Naive thymus-derived CD4-positive, alpha-beta T cell (primary cell): ENCODE results near the gene UBE3D. TPM values are rescaled to one million over a fixed set of nuclear protein-coding genes. Genes with fewer than 3 reads are reported as not detected.

ENCODE experiments used
- ATAC-seq: fragments of 150-1000 bp; cut with Tn5 transposase; 2 replicates; pipeline ENCODE4 v1.10.0; 2021; ENCODE audit warnings: mild to moderate bottlenecking, moderate library complexity
- CTCF ChIA-PET: fragments of 350-600 bp; sonication (Branson Sonifier 250); formaldehyde crosslinking; loops from one replicate; lab custom pipeline; 2021; ENCODE audit warnings: antibody characterized with exemption; lab: Charles Lee
- POLR2A ChIA-PET: fragments of 350-600 bp; sonication (Branson Sonifier 250); formaldehyde crosslinking; loops from one replicate; lab custom pipeline; 2021; ENCODE audit warnings: antibody characterized with exemption, inconsistent platforms; lab: Charles Lee
- DNase-seq, 9 donors: peaks; one replicate each; pipeline versions ENCODE4 v3.0.0 to v3.0.0-alpha.2; 2020 to 2022; ENCODE audit warnings: mixed read lengths in 1 of 9
- H3K27ac ChIP-seq: one replicate; pipeline ENCODE4 v1.7.0; 2013; ENCODE audit warnings: mild to moderate bottlenecking, low read depth, low read length, moderate library complexity
- H3K27me3 ChIP-seq, 2 donors: one replicate each; pipeline ENCODE4 v1.7.0; 2013; ENCODE audit warnings: low read length in 2 of 2, mild to moderate bottlenecking in 2 of 2, moderate library complexity in 2 of 2; ENCODE audit not compliant: control insufficient read depth in 2 of 2, insufficient read depth in 2 of 2
- H3K36me3 ChIP-seq, 3 experiments: 1 replicate in 2 of 3; 2 replicates in 1 of 3; pipeline ENCODE4 v1.7.0; 2013; ENCODE audit warnings: low read length in 3 of 3, mild to moderate bottlenecking in 3 of 3, moderate library complexity in 1 of 3; ENCODE audit not compliant: insufficient read depth in 3 of 3, control insufficient read depth in 2 of 3
- H3K4me1 ChIP-seq, 2 donors: one replicate each; pipeline ENCODE4 v1.7.0; 2013; ENCODE audit warnings: low read length in 2 of 2, mild to moderate bottlenecking in 2 of 2, moderate library complexity in 1 of 2; ENCODE audit not compliant: control insufficient read depth in 2 of 2, insufficient read depth in 2 of 2
- H3K4me3 ChIP-seq: 2 replicates; pipeline ENCODE4 v1.7.0; 2013; ENCODE audit warnings: mild to moderate bottlenecking, low read length
- H3K9me3 ChIP-seq, 3 experiments: 1 replicate in 2 of 3; 2 replicates in 1 of 3; pipeline ENCODE4 v1.7.0; 2013; ENCODE audit warnings: low read length in 3 of 3; ENCODE audit not compliant: control insufficient read depth in 2 of 3
- H3K27ac Mint-ChIP-seq, 9 donors: one replicate each; pipeline ENCODE4 v1.8.0; 2020 to 2022; ENCODE audit warnings: mixed read lengths in 9 of 9, mild to moderate bottlenecking in 8 of 9, moderate library complexity in 5 of 9, inconsistent platforms in 2 of 9
- H3K27me3 Mint-ChIP-seq, 5 donors: one replicate each; pipeline ENCODE4 v1.8.0; 2021 to 2022; ENCODE audit warnings: mixed read lengths in 5 of 5, mild to moderate bottlenecking in 1 of 5
- H3K36me3 Mint-ChIP-seq, 5 donors: one replicate each; pipeline ENCODE4 v1.8.0; 2020 to 2022; ENCODE audit warnings: mixed read lengths in 5 of 5, mild to moderate bottlenecking in 3 of 5, inconsistent platforms in 1 of 5
- H3K4me1 Mint-ChIP-seq, 7 donors: one replicate each; pipeline ENCODE4 v1.8.0; 2020 to 2022; ENCODE audit warnings: mixed read lengths in 7 of 7, mild to moderate bottlenecking in 3 of 7, inconsistent platforms in 1 of 7
- H3K4me3 Mint-ChIP-seq, 10 donors: one replicate each; pipeline ENCODE4 v1.8.0; 2020 to 2022; ENCODE audit warnings: mild to moderate bottlenecking in 10 of 10, mixed read lengths in 10 of 10, moderate library complexity in 6 of 10, inconsistent platforms in 2 of 10
- H3K9me3 Mint-ChIP-seq, 11 donors: one replicate each; pipeline ENCODE4 v1.8.0; 2020 to 2022; ENCODE audit warnings: mixed read lengths in 11 of 11, mild to moderate bottlenecking in 4 of 11, inconsistent platforms in 1 of 11, moderate library complexity in 1 of 11
- intact Hi-C, 2 donors: fragments of 100-400 bp; cut with micrococcal nuclease; formaldehyde crosslinking; loops; one replicate each; pipeline ENCODE4 v1.15.1; 2023
- polyA plus RNA-seq, 2 donors: library from polyadenylated mRNA; unstranded; fragments of 300-500 nt; fragmentation: Illumina TruSeq; gene quantifications; one replicate each; pipeline ENCODE4 v1.2.3, GENCODE V29; 2021
- total RNA-seq, 6 experiments: library from RNA in 5 of 6; stranded (reverse) in 5 of 6; gene quantifications; 1 replicate in 5 of 6; 2 replicates in 1 of 6; pipeline ENCODE4 v1.2.3 and lab custom pipeline; 2021 to 2026

Gene UBE3D
- total and polyA plus RNA-seq, 7 experiments from 2014 or later: 5.8 to 9.3 (median 7.4) TPM

DNA sequence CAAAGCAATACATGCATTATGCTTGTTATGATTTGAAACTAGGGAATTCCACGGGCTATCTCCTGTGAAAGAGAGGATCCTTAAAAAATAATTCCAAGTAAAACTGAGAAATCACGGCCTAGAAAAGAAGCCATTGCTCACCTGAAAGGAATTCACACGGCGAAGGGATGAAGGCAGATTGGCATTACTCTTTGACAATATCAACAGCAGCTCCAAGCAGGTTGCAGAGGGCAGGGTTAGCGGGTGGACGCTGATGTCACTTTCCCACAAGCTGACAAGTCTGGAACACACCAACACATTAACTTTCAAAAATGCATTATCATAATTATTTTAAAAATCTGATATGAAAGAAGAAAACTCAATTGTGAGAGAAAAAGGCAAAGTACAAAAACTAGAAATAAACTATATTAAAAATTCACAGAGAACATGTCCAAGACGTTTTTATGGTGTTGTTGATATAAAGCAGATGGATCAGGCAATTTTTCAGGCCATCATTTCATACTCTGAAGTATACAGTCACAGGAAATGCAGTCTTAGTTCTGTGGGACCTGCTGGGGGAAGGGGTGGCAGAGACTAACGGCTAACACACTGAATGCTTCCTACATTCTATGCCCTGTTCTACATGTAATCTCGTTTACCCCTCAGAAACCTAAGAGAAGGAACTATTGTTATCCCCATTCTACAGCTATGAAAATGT, 108.3 kb downstream of the UBE3D start:
- ChIA-PET CTCF (no interaction called here), POLR2A (no interaction called here)
- intact Hi-C loops: no loop called here
- peaks cover 0 to 3% (median 0%) of the 10 kb centered on the region in 11 donors for H3K9me3 Mint-ChIP-seq
- Histone ChIP-seq H3K27ac (no peak overlapping the region), H3K9me3 (no peaks in the 10 kb centered on the region), H3K36me3 (peaks cover 0 to 11% (median 0%) of the 10 kb centered on the region in 3 experiments), H3K4me3 (no peak overlapping the region), H3K27me3 (no peaks in the 10 kb centered on the region), H3K4me1 (no peaks in the 10 kb centered on the region)
- no peak overlapping the region for H3K4me3 Mint-ChIP-seq
- H3K36me3 Mint-ChIP-seq: peaks cover 2 to 56% (median 32%) of the 10 kb centered on the region in 5 donors
- H3K27me3 Mint-ChIP-seq: no peaks in the 10 kb centered on the region
- no peak for DNase-seq
- no peak overlapping the region for H3K27ac Mint-ChIP-seq
- no peaks in the 10 kb centered on the region for H3K4me1 Mint-ChIP-seq
- no peak for ATAC-seq

DNA sequence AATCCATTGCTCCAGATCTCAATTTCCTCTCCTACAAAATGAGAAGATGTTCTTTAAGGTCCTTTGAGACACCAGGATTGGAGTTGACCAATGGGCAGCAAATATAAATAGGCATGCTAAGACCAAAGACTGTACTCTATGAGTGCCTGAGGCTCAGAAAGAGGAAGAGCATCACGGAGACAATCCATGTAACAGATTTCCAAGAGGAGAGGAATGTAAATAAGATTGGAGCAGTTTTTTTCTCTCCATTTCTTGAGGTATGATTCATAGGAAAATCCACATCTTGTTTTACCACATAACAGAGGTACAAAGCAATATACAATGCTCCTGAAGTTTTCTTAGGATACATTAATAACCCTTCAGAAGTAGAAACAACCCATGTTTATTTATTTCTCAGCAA, 109.8 kb downstream of the UBE3D start:
- H3K9me3 Mint-ChIP-seq: peaks cover 0 to 3% (median 0%) of the 10 kb centered on the region in 11 donors
- no peaks in the 10 kb centered on the region for H3K27me3 Mint-ChIP-seq
- ChIA-PET CTCF (no interaction called here), POLR2A (no interaction called here)
- Histone ChIP-seq H3K4me3 (no peak overlapping the region), H3K4me1 (no peaks in the 10 kb centered on the region), H3K36me3 (peaks cover 0 to 11% (median 0%) of the 10 kb centered on the region in 3 experiments), H3K9me3 (no peaks in the 10 kb centered on the region), H3K27ac (no peak overlapping the region), H3K27me3 (no peaks in the 10 kb centered on the region)
- intact Hi-C loops: no loop called here
- H3K4me1 Mint-ChIP-seq: no peaks in the 10 kb centered on the region
- DNase-seq (no peak), ATAC-seq (no peak)
- H3K4me3 Mint-ChIP-seq: no peak overlapping the region
- H3K27ac Mint-ChIP-seq: no peak overlapping the region
- H3K36me3 Mint-ChIP-seq: peaks cover 2 to 68% (median 39%) of the 10 kb centered on the region in 5 donors

DNA sequence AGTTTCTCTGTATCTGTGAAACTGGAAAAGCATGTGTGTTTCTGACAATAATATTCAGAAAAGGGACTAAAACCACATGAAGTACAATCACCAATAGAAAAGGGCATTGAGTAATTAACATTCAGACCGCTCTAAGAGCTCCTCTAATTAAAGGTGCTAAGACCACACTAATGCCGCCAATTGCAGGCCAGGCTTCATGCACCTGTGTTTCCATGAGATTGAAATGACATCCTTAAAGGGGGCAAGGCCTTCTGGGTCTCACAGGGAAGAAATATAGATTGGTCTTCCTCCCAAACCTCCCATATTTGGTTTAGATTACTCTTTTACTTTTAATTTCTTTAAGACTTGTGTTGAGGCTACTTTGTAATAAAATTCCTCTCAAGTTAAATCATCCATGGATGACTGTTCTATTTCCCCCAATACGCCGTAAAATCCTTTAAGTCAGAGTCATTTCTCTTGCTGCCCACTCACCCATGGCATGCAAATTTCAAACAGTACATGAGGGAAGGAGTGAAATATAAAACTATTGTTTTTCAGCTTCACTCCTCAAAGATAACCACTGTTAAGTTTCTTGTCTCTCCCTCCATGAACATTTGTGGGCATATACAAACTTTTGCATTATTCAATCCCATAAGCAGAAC, 110.6 kb downstream of the UBE3D start:
- no peak for DNase-seq
- Histone ChIP-seq H3K36me3 (peaks cover 0 to 11% (median 0%) of the 10 kb centered on the region in 3 experiments), H3K27ac (no peak overlapping the region), H3K4me1 (no peaks in the 10 kb centered on the region), H3K27me3 (no peaks in the 10 kb centered on the region), H3K4me3 (no peak overlapping the region), H3K9me3 (no peaks in the 10 kb centered on the region)
- no peaks in the 10 kb centered on the region for H3K27me3 Mint-ChIP-seq
- peaks cover 2 to 73% (median 44%) of the 10 kb centered on the region in 5 donors for H3K36me3 Mint-ChIP-seq
- ChIA-PET CTCF (no interaction called here), POLR2A (no interaction called here)
- H3K4me3 Mint-ChIP-seq: no peak overlapping the region
- H3K4me1 Mint-ChIP-seq: no peaks in the 10 kb centered on the region
- peaks cover 0 to 6% (median 0%) of the 10 kb centered on the region in 11 donors for H3K9me3 Mint-ChIP-seq
- no peak overlapping the region for H3K27ac Mint-ChIP-seq
- no peak for ATAC-seq
- intact Hi-C loops: no loop called here

DNA sequence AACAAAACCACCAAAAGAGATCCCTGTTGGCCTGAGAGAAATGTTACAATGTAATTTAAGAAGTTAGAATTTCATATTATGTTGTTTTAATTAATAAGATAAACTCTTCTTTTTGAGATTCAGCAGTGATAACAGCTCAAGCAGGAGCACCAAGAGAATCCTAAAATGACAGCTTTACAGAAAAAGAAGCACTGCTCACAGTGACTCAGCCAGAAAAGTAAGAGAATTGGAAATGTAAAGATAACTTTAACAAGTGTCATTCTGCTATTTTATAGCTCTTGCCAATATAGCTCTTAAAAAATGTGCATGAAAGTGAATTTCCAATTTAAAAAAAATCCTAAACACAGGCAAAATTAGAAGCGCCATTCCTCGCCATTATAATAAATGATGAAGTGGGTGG, 111.3 kb downstream of the UBE3D start:
- Histone ChIP-seq H3K36me3 (peaks cover 0 to 11% (median 0%) of the 10 kb centered on the region in 3 experiments), H3K4me1 (no peaks in the 10 kb centered on the region), H3K27me3 (no peaks in the 10 kb centered on the region), H3K4me3 (no peak overlapping the region), H3K9me3 (no peaks in the 10 kb centered on the region), H3K27ac (no peak overlapping the region)
- H3K27me3 Mint-ChIP-seq: no peaks in the 10 kb centered on the region
- H3K4me3 Mint-ChIP-seq: no peak overlapping the region
- H3K36me3 Mint-ChIP-seq: peaks cover 2 to 76% (median 50%) of the 10 kb centered on the region in 5 donors
- DNase-seq (no peak), ATAC-seq (no peak)
- no peak overlapping the region for H3K27ac Mint-ChIP-seq
- peaks cover 0 to 6% (median 0%) of the 10 kb centered on the region in 11 donors for H3K9me3 Mint-ChIP-seq
- H3K4me1 Mint-ChIP-seq: no peaks in the 10 kb centered on the region
- ChIA-PET CTCF (no interaction called here), POLR2A (no interaction called here)
- intact Hi-C loops: no loop called here

DNA sequence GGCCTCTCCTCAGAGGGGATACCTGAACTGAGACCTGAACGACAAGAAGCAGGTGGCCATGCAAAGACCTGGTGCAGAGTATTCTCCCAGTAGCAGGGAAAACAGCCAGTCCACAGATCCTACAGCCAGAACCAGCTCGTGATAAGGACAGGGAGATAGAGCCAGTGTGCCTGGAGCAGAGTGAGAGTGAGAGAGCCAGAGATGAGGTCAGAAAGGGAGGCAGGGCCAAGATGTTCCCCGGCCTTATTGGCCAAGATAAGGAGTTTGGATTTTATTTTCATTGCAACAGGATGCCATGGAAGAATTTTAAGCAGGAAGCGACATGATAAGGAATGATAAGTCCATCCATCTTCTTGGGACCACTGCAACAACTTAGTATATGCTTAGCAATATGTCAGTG, 111.8 kb downstream of the UBE3D start:
- H3K27me3 ChIP-seq: no peaks in the 10 kb centered on the region
- no peak overlapping the region for H3K27ac ChIP-seq
- H3K4me3 Mint-ChIP-seq: no peak overlapping the region
- ATAC-seq: no peak
- no peak overlapping the region for H3K4me3 ChIP-seq
- CTCF ChIA-PET: no interaction called here
- no peak overlapping the region for H3K27ac Mint-ChIP-seq
- H3K4me1 ChIP-seq: no peaks in the 10 kb centered on the region
- POLR2A ChIA-PET: no interaction called here
- intact Hi-C loops: no loop called here
- no peaks in the 10 kb centered on the region for H3K9me3 ChIP-seq
- DNase-seq: no peak
- peaks cover 2 to 76% (median 52%) of the 10 kb centered on the region in 5 donors for H3K36me3 Mint-ChIP-seq
- H3K4me1 Mint-ChIP-seq: no peaks in the 10 kb centered on the region
- H3K27me3 Mint-ChIP-seq: no peaks in the 10 kb centered on the region
- peaks cover 0 to 11% (median 0%) of the 10 kb centered on the region in 3 experiments for H3K36me3 ChIP-seq
- peaks cover 0 to 6% (median 0%) of the 10 kb centered on the region in 11 donors for H3K9me3 Mint-ChIP-seq

DNA sequence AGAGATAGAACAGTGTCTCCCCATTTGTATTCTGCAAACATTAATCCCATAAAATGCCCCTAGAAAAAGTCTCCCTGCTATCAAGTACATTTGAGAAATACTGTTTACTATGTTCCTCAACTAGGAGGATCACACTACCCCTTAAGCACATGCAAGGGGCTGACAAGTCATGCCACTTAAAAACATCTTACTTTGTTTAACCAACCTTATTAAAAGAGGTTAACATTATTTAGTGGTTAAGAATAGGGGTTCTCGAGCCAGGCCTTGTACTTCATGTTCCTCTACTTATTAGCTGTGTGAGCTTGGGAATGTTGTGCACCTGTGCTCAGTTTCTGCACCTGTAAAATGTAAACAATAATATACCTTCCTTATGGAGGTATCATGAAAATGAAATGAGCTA, 113.7 kb downstream of the UBE3D start:
- no peak overlapping the region for H3K27ac Mint-ChIP-seq
- Histone ChIP-seq H3K27me3 (no peaks in the 10 kb centered on the region), H3K4me3 (no peak overlapping the region), H3K36me3 (peaks cover 0 to 11% (median 0%) of the 10 kb centered on the region in 3 experiments), H3K4me1 (no peaks in the 10 kb centered on the region), H3K27ac (no peak overlapping the region), H3K9me3 (no peaks in the 10 kb centered on the region)
- H3K9me3 Mint-ChIP-seq: peaks cover 0 to 6% (median 3%) of the 10 kb centered on the region in 11 donors
- POLR2A ChIA-PET: no interaction called here
- no peaks in the 10 kb centered on the region for H3K27me3 Mint-ChIP-seq
- no peak overlapping the region for H3K4me3 Mint-ChIP-seq
- peaks cover 0 to 11% (median 1%) of the 10 kb centered on the region in 7 donors for H3K4me1 Mint-ChIP-seq
- intact Hi-C loops: no loop called here
- H3K36me3 Mint-ChIP-seq: peaks cover 2 to 82% (median 61%) of the 10 kb centered on the region in 5 donors
- ATAC-seq (no peak), DNase-seq (no peak)
- CTCF ChIA-PET: no interaction called here
